Measurements from ENCODE around the gene KRTAP9-3. TPM values are rescaled to one million over a fixed set of nuclear protein-coding genes. Genes with fewer than 3 reads are reported as not detected.

The KRTAP9-3 gene
- total and polyA plus RNA-seq, 2 of the 8 experiments (the other 6 are each of a cell fraction or from before 2014, with no cell fraction given), result not detected

DNA sequence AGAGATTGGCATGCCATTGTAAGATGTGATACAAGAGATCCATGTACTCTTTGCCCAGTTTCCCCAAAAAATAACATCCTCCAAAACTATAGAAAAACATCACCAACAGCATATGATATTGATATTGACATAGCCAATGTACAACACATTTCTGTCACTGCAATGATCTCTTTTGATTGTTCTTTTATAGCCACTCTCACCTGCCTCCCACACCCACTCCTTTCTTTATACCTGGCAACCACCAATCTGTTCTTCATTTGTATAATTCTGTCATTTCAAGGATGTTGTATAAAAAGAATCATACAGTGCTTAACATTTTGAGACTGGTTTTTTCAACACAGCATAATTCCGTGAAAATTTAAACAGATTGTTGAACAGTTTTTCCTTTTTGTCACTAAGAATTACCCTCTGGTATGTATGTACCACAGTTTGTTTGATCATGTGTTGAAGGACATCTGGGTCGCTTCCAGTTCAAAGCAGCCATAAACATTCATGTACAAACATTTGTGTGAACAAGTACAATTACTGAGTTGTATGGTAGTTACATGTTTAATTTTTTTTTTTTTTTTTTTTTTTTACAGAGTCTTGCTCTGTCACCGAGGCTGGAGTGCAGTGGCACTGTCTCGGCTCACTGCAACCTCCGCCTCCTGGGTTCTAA lies 32.7 kb upstream of the KRTAP9-3 start:
- no peak overlapping the region for H2BK120ac ChIP-seq (replicated peaks; ENCODE audit: low read depth, low read length)
- DNase-seq (ENCODE audit: low read depth in 1 of 2, low spot score in 2 of 2), result no peak
- H3K27me3 ChIP-seq (replicated peaks in 1 of 4; ENCODE audit: control insufficient read depth in 3 of 4, extremely low read depth in 1 of 4, insufficient read depth in 3 of 4, low read length in 3 of 4), result no peaks in the 10 kb centered on the region
- no peaks in the 10 kb centered on the region for H4K20me1 ChIP-seq (replicated peaks in 1 of 2; ENCODE audit: control insufficient read depth in 1 of 2, insufficient read depth in 2 of 2, low read length in 2 of 2)
- no peak overlapping the region for H3K4ac ChIP-seq (replicated peaks; ENCODE audit: insufficient read length, low read depth, low read length)
- H2BK20ac ChIP-seq (ENCODE audit: low read length), result no peak overlapping the region
- ChIA-PET POLR2A (ENCODE audit: partially characterized antibody) (no interaction called here), CTCF (ENCODE audit: partially characterized antibody) (no interaction called here)
- H3K23ac ChIP-seq (ENCODE audit: insufficient read length), result no peak overlapping the region
- no peak overlapping the region for H2BK12ac ChIP-seq (ENCODE audit: low read depth, low read length)
- H3K23me2 ChIP-seq (ENCODE audit: low read depth, low read length), result no peaks in the 10 kb centered on the region
- H2AK5ac ChIP-seq (ENCODE audit: low read depth, low read length), result no peak overlapping the region
- no peak overlapping the region for H3K27ac ChIP-seq (ENCODE audit: low read depth, low read length)
- H3K4me1 ChIP-seq (replicated peaks in 1 of 4; ENCODE audit: control insufficient read depth in 3 of 4, insufficient read depth in 4 of 4, low read length in 3 of 4), result no peaks in the 10 kb centered on the region
- H3K9ac ChIP-seq (replicated peaks in 1 of 4; ENCODE audit: extremely low read depth in 1 of 4, low read depth in 3 of 4, low read length in 3 of 4), result no peak overlapping the region
- TF ChIP-seq EP300 (IDR thresholded peaks at IDR 0.05; ENCODE audit: borderline replicate concordance in 1 of 2, low read depth in 2 of 2, low read length in 2 of 2) (no peak), CREB1 (IDR thresholded peaks at IDR 0.05) (no peak), TCF12 (IDR thresholded peaks at IDR 0.05; ENCODE audit: low read depth, low read length) (no peak), SP1 (IDR thresholded peaks at IDR 0.05; ENCODE audit: low read depth, low read length) (no peak), KDM1A (IDR thresholded peaks at IDR 0.05; ENCODE audit: borderline replicate concordance, low read length) (no peak), CHD2 (IDR thresholded peaks at IDR 0.05; ENCODE audit: low read length) (no peak)
- TF ChIP-seq, protein P1, sequence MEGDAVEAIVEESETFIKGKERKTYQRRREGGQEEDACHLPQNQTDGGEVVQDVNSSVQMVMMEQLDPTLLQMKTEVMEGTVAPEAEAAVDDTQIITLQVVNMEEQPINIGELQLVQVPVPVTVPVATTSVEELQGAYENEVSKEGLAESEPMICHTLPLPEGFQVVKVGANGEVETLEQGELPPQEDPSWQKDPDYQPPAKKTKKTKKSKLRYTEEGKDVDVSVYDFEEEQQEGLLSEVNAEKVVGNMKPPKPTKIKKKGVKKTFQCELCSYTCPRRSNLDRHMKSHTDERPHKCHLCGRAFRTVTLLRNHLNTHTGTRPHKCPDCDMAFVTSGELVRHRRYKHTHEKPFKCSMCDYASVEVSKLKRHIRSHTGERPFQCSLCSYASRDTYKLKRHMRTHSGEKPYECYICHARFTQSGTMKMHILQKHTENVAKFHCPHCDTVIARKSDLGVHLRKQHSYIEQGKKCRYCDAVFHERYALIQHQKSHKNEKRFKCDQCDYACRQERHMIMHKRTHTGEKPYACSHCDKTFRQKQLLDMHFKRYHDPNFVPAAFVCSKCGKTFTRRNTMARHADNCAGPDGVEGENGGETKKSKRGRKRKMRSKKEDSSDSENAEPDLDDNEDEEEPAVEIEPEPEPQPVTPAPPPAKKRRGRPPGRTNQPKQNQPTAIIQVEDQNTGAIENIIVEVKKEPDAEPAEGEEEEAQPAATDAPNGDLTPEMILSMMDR (IDR thresholded peaks at IDR 0.05; ENCODE audit: control extremely low read depth in 1 of 3, insufficient read depth in 1 of 3, low read depth in 1 of 3, low read length in 3 of 3), result no peak
- H4K5ac ChIP-seq (ENCODE audit: insufficient read length, low read depth, low read length), result no peak overlapping the region
- H3K36me3 ChIP-seq (ENCODE audit: control insufficient read depth in 2 of 4, insufficient read depth in 4 of 4, low read length in 3 of 4), result no peaks in the 10 kb centered on the region
- no peak overlapping the region for H4K91ac ChIP-seq (replicated peaks; ENCODE audit: insufficient read length, low read length)
- H2BK5ac ChIP-seq (ENCODE audit: low read depth, low read length), result no peak overlapping the region
- H4K8ac ChIP-seq (ENCODE audit: extremely low read depth, insufficient read depth, low read length), result no peak overlapping the region
- no peaks in the 10 kb centered on the region for H3K79me1 ChIP-seq (ENCODE audit: low read depth, low read length)
- no peak overlapping the region for H3K4me3 ChIP-seq (ENCODE audit: extremely low read depth in 1 of 4, insufficient read depth in 2 of 4, low read depth in 3 of 4, low read length in 4 of 4)
- H3K18ac ChIP-seq (ENCODE audit: extremely low read depth, low read length), result no peak overlapping the region
- no peak overlapping the region for H3K14ac ChIP-seq (ENCODE audit: insufficient read length)
- no peaks in the 10 kb centered on the region for H3K79me2 ChIP-seq (ENCODE audit: control insufficient read depth in 1 of 2, insufficient read depth in 2 of 2, low read length in 2 of 2)
- FAIRE-seq, result no peak
- no peak overlapping the region for H3K56ac ChIP-seq (replicated peaks; ENCODE audit: insufficient read length, low read depth, low read length)
- H3K4me2 ChIP-seq (ENCODE audit: insufficient read depth in 1 of 2, low read depth in 2 of 2, low read length in 2 of 2), result no peak overlapping the region
- no peak overlapping the region for H2BK15ac ChIP-seq (ENCODE audit: low read length)
- WGBS, 2 experiments (ENCODE audit: extremely low coverage in 1 of 2, insufficient coverage in 1 of 2, insufficient read length in 1 of 2, insufficient replicate concordance in 2 of 2, low coverage in 1 of 2, low lambda C conversion rate in 2 of 2, missing lambda C conversion rate in 1 of 2), result 88% methylated on average over 2 of the region's 5 CpGs; no CpG with 5 or more reads in 1 of the 2 experiments
- no peak overlapping the region for H2AFZ ChIP-seq (ENCODE audit: low read length)
- H3K9me3 ChIP-seq (ENCODE audit: insufficient read depth in 2 of 2, low read depth in 1 of 2, low read length in 1 of 2), result 0 out of 4 replicates have a peak, but pooled peaks cover 0 to 3% of the 10 kb centered on the region in 2 experiments
